HTERT RPE-1 (cell line): Measurements from ENCODE around the gene GLT6D1.
"Not testable (repeated sequence)": the region's sequence is repeated elsewhere in the genome, so short reads cannot be mapped to it uniquely, and the experiment has no call there.

Source experiments
- in situ Hi-C: fragments of 300-500 bp; cut with MboI; formaldehyde crosslinking; loops from 4 replicates; pipeline ENCODE4 v1.14.3; 2020; ENCODE audit warnings: low sequenced_read_pairs

Gene GLT6D1, protein sequence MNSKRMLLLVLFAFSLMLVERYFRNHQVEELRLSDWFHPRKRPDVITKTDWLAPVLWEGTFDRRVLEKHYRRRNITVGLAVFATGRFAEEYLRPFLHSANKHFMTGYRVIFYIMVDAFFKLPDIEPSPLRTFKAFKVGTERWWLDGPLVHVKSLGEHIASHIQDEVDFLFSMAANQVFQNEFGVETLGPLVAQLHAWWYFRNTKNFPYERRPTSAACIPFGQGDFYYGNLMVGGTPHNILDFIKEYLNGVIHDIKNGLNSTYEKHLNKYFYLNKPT

DNA sequence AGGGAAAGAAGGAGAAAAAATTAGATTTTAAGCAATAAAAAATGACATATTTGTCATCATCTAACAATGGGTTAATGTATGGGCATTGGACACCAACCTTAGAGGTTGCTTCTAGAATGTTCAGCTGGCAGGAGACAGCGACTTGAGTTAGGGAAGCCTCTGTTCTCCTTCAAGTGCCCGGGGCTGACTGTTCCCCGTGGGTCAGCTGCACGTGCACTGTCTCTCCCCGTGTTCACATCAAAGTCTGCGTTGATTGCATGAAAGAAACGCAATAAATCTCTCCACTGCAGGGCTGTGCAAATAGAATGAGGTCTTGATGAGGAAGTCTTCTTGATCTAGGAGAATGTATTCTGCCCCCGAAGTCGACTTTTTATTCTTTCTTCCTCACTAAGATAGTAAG lies at the start of gene GLT6D1:
Gene GLT6D1 (minus strand): TSS at position 345 of the 400 bp plus-strand sequence. CDS start 353 bp downstream, outside the sequence.
- in situ Hi-C loops: no loop called here

GRCh38 chr9:135689011-135689410 lies 49.7 kb upstream of the GLT6D1 start:
- in situ Hi-C loops: no loop called here

- in situ Hi-C loops: no loop called here
These were observed 47.9 kb upstream of the GLT6D1 start for GRCh38 chr9:135687216-135687615.

DNA sequence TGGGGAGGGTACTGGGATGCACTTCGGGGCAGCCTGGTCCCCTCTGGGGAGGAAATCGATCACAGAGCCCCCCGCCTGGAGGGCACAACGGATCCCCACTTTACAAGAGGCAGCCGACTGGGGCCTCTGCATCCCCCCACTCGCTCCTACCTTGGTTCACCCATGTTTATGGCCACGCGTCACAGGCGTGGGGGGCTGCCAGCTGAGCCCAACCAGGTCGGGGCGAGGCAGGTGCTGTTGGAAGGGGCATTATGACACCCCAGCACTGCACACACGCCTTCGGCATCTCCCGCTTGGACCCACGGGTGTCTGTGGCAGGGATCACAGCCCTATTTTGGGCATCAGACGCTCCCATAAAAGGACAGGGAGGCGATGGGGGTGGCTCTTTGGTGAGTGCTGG lies 45.4 kb upstream of the GLT6D1 start:
- in situ Hi-C loops: no loop called here

GRCh38 chr9:135683401-135684034 lies 44.2 kb upstream of the GLT6D1 start:
- in situ Hi-C loops: no loop called here

GRCh38 chr9:135681161-135681560 lies 41.8 kb upstream of the GLT6D1 start:
- in situ Hi-C loops: no loop called here

DNA sequence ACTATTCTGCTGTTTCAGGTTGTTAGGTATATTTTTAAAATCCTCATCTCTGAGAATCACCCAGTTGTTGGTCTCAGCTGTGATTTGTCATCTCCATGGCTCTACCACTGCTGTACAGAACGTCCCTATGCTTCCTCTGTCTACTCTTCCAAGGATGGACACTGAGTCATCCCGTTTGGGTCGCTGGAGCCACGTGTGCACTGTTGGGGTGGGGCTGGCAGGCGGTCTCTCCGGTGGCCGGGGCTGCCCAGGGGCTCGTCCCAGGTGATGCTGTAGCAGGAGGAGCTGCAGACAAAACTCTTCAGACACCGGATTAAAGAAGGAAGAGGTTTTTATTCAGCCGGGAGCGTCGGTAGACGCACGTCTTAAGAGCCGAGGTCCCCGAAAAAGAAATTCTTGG lies 40.7 kb upstream of the GLT6D1 start:
- in situ Hi-C loops: no loop called here

DNA sequence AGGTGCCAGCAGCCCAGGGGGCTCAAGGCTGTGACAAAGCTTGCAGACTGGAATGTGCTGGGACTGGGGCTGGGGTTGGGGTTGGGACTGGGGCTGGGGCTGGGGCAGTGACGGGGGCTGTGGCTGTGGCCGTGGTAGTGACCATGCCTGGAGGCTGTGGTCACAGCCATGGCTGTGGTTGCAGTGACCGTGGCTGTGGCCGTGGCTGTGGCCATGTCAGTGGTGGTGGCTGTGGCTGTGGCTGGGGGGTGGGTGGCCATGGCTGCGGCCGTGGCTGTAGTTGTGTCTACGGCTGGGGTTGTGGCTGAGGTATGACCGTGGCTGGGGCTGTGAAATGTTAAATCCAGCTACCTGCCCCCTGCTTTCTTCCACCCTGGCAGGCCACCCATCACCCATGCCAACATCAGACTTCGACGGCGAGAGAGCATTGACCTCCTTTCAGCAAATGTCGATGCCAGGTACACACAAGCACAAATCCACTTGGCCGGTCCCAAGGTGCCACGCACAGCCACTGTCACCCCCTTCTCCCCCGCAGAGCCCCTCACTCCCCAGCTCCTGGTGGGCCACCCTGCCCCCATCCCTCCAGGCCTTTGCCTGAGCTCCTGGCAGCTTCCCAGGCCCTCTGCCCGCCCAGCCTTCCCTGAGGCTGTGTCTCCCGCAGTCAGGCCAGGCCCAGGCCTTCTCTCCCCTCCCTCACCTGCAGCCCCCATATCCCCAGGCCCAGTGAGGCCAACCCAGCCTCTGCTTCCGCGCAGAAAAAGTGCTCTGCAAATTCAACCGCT lies 39.1 kb upstream of the GLT6D1 start:
- in situ Hi-C loops: no loop called here

- in situ Hi-C loops: no loop called here
These were observed 38.4 kb upstream of the GLT6D1 start for GRCh38 chr9:135677641-135678168.

GRCh38 chr9:135676891-135677290 lies 37.6 kb upstream of the GLT6D1 start:
- in situ Hi-C loops: no loop called here

- in situ Hi-C loops: no loop called here
These were observed 35.6 kb upstream of the GLT6D1 start for GRCh38 chr9:135674977-135675376.

GRCh38 chr9:135673941-135674340 lies 34.6 kb upstream of the GLT6D1 start:
- in situ Hi-C loops: no loop called here

DNA sequence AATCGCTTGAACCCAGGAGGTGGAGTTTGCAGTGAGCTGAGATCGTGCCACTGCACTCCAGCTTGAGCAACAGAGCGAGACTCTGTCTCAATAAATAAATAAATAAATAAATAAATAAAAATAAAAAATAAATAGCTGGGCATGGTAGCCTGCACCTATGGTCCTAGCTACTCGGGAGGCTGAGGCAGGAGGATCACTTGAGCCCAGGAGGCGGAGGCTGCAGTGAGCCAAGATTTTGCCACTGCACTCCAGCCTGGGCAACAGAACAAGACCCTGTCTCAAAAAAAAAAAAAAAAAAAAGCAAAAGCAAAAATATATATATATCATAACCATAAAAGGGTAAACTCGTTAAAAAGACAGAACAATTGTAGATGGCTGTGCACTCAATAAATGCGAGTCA lies 33.4 kb upstream of the GLT6D1 start:
- in situ Hi-C loops: not testable (repeated sequence)

DNA sequence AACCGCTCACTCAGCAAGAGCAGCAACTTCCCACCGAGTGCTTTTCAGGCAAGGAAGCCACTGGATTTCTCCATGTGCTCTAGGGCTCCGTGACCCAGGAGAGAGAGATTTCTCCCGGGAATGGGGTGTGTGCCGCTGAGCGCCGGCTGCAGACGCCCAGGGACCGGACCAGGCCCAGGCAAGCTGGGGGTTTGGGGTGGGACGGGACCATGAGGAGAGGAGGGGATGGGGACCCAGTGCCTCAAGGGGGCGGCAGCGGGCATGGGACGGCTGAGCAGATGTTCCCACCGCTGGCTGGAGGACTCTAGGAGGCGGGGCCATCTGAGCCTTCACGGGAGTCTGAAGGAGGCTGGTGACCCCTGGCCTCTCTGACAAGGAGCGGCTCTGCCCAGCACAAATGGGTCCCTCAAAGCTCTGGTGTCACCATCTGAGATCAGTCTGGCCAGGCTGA lies 32.3 kb upstream of the GLT6D1 start:
- in situ Hi-C loops: no loop called here

- in situ Hi-C loops: no loop called here
These were observed 31.6 kb upstream of the GLT6D1 start for GRCh38 chr9:135670721-135671590.

DNA sequence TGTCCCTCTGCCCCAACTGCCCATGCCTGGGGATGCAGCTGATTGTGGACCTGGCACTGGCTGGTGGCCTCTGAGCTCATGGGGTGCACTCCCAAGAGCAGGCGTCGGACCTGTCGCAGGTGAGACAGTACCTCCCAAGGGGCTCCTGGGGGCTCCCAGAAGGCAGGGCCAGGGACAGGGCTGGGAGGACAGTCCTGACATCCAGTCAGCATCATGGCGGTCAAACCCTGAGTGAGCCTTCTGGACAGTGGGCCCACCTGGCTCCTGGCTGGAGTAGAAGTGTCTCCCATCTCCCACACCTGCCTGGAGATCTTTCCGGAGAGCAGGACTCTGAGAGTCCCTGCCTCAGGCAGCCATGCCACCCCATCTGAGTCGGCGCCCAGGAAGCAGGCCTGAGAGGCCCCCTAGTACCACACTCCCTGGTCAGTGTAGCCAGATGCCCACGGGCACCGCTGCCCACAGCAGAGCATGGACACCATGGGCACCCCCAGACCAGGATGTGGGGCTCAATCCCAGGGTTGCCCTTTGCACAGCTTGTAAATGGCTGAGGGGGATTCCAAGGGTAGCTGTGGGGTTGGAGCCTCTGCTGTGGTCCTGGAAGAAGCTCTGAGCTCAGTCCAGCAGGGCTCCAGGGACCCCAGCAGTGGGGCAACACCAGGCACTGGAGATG lies 30.4 kb upstream of the GLT6D1 start:
- in situ Hi-C loops: no loop called here

- in situ Hi-C loops: not testable (repeated sequence)
These were observed 29.7 kb upstream of the GLT6D1 start for GRCh38 chr9:135669018-135669417.

GRCh38 chr9:135667463-135668001 lies 28.2 kb upstream of the GLT6D1 start:
- in situ Hi-C loops: no loop called here

DNA sequence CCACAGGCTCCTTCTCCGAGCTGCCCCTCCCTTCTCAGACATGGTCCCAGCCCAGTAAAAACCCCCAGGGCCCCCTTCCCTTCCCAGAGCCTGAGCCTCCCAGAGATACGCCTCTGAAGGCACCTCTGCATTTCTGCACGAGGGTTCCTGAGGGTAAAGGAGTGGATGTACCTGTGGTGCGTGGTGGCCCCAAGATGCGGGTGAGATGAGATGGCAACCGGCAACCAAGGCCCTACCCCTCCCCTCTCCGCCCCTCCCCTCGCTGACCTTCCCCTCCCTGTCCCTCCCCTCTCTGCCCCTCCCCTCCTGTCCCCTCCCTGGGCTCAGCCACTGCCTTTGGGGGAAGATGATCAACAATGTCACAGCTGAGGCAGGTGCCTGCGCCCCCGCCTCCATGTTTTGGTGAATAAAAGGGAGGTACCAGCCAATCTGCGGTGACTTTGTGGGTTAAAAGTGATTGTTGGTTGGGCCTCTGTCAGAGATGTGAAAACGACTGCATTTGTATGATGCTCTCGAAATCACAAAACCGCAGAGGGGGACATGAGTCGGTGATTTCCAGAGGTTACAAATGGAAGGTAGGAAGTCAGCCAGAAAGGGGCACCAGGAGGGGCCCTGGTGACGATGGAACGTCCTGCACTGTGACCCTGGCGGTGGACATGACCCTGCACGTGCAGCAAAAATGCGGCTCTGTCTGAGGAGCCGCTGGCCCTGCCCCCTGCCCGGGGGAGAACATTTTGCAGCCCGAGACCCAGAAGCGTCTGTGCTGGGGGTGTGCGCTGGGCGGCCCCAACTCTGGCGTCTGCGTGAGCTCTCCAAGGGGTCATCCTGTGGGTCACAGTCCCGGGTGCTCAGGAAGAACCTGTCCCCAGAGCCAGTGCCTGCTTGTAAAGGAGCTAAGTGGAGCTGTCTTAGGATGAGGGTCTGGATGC lies 27.5 kb upstream of the GLT6D1 start:
- in situ Hi-C loops: no loop called here
